Measurements from ENCODE around the gene B4GALNT4.

DNA sequence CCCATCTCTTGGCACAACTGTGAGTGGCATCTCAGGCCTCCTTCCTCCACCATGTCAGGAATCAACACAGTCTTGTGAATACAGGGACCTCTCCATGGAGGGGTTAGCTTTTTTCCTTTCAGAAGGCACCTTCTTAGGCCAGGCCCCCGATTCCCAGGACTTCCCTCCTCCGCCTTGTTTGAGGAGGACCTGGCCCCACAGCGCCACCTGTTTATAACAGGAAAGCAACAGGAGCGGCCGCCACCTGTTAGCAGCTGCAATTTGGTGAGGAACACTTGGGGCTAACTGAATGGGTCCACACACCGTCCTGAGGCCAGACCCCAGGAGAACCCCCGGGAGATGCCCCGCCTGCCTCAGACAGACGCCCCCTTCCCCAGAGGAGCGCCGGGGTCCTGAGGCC, 20.9 kb downstream of the B4GALNT4 start:
- TF ChIP-seq POLR2AphosphoS5 (IDR thresholded peaks at IDR 0.05; ENCODE audit: low read depth, low read length) (no peak), POLR2A (IDR thresholded peaks at IDR 0.05; ENCODE audit: low read depth, low read length) (no peak), TAF1 (IDR thresholded peaks at IDR 0.05; ENCODE audit: low read depth, low read length) (no peak), SPI1 (IDR thresholded peaks at IDR 0.05; ENCODE audit: low read depth, low read length) (no peak), POU2F2 (IDR thresholded peaks at IDR 0.05; ENCODE audit: low read depth, low read length) (no peak), PAX5 (IDR thresholded peaks at IDR 0.05; ENCODE audit: insufficient read depth, low read length, severe bottlenecking) (no peak)
